Measurements from ENCODE around the gene ROR1.
A peak's percentile ranks its signal among the peaks of the same experiment; 100 is the strongest.

The ROR1 gene

GRCh38 chr1:63773815-63774616, at the start of gene ROR1:
Gene ROR1 (plus strand): TSS chr1:63774017.
- peak; percentile 34 for DNase-seq

DNA sequence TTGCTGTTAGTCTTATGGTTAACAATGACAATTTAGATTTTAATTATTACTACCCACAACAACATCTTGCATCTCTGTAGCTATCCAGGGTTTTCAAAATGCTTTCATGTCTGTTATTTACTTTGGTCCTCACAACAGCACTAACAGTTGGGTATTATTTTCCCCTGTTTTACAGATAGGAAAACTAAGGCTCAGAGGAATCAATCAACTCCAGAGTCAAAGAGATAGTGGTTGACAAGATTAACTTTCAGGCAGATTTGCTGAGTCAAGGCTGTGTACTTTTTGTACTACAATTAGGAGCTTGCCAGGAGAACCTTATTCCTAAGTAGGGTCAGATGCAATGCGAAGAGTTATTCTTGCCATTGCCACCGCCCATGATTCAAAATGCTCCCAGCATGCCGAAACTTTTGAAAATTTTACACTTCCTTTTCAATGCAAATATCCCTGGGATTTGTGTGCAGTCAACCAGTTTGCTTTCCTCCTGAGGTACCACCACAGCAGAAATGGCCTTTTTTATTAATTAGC, 49.4 kb upstream of the ROR1 start:
- no peak for DNase-seq

DNA sequence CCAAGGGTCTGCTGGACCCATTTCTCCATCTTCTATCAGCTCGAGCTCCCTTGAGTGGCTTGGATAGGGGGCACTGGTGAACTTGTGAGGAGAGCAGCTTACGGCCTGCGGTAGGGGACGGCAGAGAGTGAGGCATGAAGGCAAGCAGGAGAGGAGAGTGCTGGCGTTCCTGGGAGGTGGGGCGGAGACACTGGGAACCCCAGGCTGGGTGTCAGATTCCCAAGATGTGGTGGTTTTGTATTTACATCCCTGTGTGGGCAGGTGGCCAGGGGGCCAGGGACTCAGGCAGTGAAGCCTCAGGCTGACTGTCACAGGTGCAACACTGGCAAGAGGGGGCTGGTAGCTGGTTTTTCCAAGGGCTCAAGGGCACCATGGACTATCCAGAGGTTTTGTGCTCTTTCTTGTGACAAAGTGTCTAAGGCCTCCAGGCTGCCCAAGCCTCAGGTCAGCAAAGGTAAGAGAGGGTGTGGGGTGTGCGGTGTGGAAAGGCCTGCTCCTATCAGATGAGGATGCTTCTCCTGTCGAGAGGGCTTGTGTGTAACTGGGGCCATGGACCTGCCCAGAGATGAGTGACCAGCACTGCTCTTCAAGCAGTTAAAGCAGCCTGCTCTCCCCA, 45.1 kb upstream of the ROR1 start:
- DNase-seq, result no peak

DNA sequence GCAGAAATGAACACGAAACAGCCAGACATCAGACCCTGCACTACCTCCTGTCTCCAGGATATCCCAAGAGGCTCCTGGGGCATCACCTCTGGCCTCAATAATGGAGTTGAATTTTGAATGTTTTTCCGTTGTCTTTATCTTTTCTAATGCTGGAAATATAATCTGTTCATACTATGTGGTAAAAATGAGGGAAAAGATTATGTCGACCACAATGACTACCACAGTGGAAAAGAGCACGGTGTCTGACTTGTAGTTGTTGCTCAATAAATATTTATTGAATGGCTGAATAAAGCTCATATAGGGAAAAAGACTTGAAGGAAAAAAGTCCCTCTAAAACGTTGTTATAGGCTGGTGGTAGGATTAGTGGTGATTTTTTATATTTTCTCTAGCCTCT, 44.6 kb upstream of the ROR1 start:
- DNase-seq, result no peak

- DNase-seq, result no peak
Observed at GRCh38 chr1:63730211-63730610, 43.6 kb upstream of the ROR1 start.

- DNase-seq, result no peak
Observed at GRCh38 chr1:63731117-63732043, 42.4 kb upstream of the ROR1 start.

DNA sequence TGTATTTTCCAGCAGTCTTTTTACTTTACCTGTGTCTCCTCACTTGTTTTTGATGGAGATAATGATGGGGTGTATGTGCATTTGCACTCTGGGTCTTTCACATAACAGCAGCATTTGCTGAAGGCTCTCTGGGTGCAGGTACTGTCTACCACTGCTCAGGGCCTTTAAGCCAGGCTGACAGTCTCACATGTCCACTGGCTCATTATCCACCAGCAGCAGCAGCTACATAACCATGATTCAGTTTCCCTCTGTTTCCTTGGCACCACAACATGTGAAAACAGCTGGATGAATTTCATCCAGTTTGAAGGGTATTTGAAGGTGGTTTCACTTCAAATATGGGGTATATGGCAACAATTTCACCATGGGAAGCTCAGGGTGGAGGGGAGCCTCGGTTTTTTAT, 41.2 kb upstream of the ROR1 start:
- no peak for DNase-seq

- DNase-seq, result no peak
Observed at GRCh38 chr1:63738772-63739171, 35.0 kb upstream of the ROR1 start.

DNA sequence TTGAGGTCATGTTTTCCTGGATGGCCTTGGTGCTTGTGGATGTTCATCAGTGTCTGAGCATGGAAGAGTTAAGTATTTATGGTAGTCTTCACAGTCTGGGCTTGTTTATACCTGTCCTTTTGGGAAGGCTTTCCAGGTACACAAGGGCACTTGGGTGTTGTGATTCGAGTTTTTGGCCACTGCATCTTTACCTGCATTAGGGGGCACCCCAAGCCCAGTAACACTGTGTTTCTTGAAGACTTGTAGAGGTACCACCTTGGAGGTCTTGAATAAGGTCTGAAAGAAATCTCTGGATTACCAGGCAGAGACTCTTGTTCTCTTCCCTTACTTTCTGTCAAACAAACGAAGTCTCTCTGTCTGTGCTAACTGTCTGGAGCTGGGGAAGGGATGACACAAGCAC, 34.4 kb upstream of the ROR1 start:
- DNase-seq, result no peak

- DNase-seq, result no peak
Observed at GRCh38 chr1:63740432-63740831, 33.4 kb upstream of the ROR1 start.

- DNase-seq, result no peak
Observed at GRCh38 chr1:63742526-63742925, 31.3 kb upstream of the ROR1 start.

GRCh38 chr1:63743781-63744180, 30.0 kb upstream of the ROR1 start:
- no peak for DNase-seq

GRCh38 chr1:63746129-63746864, 27.5 kb upstream of the ROR1 start:
- DNase-seq, result no peak

DNA sequence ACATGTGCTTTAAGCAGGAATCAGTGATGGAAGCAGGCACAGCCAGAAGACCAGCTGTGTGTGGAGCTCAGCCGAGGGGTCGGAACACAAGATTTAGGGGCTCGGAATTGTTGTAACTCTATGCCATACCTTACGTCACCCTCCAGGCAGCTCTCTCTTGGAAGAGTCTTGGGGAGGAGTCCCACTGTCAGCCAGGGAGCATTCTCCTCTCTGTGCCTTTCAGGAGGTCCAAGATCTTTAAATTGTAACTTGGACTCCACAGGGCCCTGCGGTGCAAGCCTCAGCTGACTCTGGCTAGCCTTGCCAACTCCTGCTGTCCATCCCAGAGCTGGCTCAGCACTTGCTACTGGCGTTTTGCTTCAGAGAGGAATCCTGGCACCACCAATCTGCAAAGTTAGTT, 26.4 kb upstream of the ROR1 start:
- DNase-seq, result no peak

DNA sequence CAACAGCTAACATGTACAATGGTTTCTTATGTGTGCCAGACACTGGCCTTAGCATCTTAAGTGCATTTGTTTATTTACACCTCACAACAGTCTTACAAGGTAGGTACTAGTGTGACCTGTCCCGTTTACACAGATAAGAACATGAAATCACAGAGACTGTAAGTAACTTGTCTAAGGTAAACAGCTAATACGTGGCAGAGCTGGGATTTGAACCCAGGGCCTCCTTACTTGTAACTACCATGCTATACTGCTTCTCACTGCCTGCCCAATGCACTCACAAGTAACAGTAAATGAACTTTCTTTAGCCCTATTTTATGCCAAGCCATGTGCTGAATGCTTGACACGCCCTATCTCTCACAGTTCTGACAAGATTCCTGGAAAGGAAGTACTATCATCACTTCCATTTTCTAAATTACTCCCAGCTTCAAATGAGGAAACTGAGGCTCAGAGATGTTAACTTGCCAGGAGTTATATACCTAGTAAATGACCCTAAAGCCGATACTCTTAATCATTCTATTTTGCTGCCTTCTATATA, 25.7 kb upstream of the ROR1 start:
- DNase-seq, result no peak

GRCh38 chr1:63748641-63749040, 25.2 kb upstream of the ROR1 start:
- no peak for DNase-seq

GRCh38 chr1:63750721-63751120, 23.1 kb upstream of the ROR1 start:
- no peak for DNase-seq

- no peak for DNase-seq
Observed at GRCh38 chr1:63752176-63752575, 21.6 kb upstream of the ROR1 start.

DNA sequence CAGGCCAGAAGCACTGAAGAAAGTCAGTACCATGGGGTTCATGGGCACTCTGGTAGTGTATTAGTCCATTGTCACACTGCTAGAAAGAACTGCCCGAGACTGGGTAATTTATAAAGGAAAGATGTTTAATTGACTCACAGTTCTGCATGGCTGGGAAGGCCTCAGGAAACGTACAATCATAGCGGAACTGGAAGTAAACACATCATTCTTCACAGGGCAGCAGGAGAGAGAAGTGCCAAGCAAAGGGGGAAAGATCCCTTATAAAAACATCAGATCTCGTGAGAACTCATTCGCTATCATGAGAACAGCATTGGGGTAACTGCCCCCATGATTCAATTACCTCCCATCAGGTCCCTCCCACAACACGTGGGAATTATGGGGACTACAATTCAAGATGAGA, 20.2 kb upstream of the ROR1 start:
- DNase-seq, result no peak

GRCh38 chr1:63756839-63757238, 17.0 kb upstream of the ROR1 start:
- no peak for DNase-seq

DNA sequence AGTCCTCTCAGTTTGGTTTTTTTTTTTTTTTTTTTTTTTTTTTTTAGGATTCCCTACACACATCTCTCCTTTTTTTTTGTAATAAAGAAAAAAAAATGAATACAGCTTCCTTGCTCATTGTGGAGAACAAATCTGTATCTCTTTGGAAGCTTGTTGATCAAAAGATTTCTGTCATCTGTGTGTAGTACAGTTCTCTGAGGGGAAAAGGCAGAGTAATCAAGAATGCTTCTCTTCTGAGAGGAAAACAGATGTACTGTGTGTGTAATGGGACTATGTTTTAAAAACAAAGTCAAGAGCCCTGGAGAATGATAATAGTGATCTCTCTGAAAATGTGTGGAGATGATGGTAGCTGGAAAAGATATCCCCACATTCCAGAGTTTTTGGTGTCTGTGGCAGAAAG, 16.5 kb upstream of the ROR1 start:
- no peak for DNase-seq

DNA sequence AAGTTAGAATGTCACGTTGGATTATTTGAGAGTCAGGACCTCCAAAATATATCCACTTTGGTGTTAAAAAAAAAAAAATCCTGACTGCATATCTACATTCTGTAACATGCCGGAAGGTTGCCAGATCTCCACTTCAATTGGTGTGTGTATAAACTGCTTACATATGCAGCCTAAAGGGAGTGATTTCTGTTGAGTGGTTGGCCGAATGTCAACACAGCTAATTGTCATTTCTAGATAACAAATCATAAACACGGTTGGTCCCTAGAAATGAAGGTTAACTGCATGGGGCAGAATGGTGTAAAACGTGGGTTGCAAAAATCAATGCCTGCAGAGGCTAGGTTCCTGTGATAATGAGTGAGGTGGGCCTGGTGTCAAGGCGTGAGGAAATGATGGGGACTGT, 15.0 kb upstream of the ROR1 start:
- DNase-seq, result no peak
